ENCODE results near the gene BCR. TPM values are rescaled to one million over a fixed set of nuclear protein-coding genes. Genes with fewer than 3 reads are reported as not detected.

Gene BCR
- total and polyA plus RNA-seq, 2 donors (not counting 1 experiment from before 2014, with no cell fraction given): 15.7 to 66.6 TPM

DNA sequence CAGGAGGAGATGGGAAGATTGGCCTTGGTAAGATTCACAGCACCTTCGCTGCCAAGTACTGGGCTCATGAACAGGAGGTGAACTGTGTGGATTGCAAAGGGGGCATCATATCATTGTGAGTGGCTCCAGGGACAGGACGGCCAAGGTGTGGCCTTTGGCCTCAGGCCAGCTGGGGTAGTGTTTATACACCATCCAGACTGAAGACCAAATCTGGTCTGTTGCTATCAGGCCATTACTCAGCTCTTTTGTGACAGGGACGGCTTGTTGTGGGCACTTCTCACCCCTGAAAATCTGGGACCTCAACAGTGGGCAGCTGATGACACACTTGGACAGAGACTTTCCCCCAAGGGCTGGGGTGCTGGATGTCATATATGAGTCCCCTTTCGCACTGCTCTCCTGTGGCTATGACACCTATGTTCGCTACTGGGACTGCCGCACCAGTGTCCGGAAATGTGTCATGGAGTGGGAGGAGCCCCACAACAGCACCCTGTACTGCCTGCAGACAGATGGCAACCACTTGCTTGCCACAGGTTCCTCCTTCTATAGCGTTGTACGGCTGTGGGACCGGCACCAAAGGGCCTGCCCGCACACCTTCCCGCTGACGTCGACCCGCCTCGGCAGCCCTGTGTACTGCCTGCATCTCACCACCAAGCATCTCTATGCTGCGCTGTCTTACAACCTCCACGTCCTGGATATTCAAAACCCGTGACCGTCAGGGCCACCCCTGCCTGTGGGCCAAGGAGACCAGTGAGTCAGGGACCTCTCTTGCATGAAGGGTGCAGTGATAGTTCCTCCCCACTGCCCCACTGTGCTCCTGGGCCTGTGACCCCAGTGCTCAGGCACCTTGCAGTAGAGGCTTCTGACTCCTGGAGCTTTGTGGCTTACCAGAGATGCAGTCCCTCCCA lies 83.6 kb downstream of the BCR start:
- no peaks in the 10 kb centered on the region for H3K79me2 ChIP-seq (ENCODE audit: control insufficient read depth, insufficient read depth, low read length)
- H3K27ac ChIP-seq (ENCODE audit: insufficient read depth, low read length): no peak overlapping the region
- no peaks in the 10 kb centered on the region for H3K4me1 ChIP-seq (ENCODE audit: control insufficient read depth, extremely low read depth, insufficient read depth, low read length)
- H3K27me3 ChIP-seq (ENCODE audit: control insufficient read depth, insufficient read depth, low read length): no peaks in the 10 kb centered on the region
- H3K9ac ChIP-seq (ENCODE audit: insufficient read depth, low read length): no peak overlapping the region
- no peak overlapping the region for H3K4me3 ChIP-seq (replicated peaks in 1 of 4; ENCODE audit: control extremely low read depth in 1 of 4, insufficient read depth in 1 of 4, low read depth in 3 of 4, low read length in 4 of 4)
- H3K36me3 ChIP-seq (ENCODE audit: control insufficient read depth, insufficient read depth, low read length): peaks cover 10% of the 10 kb centered on the region
- TF ChIP-seq EZH2 (IDR thresholded peaks at IDR 0.05; ENCODE audit: low read length, missing control alignments): no peak
- TF ChIP-seq, protein P1, sequence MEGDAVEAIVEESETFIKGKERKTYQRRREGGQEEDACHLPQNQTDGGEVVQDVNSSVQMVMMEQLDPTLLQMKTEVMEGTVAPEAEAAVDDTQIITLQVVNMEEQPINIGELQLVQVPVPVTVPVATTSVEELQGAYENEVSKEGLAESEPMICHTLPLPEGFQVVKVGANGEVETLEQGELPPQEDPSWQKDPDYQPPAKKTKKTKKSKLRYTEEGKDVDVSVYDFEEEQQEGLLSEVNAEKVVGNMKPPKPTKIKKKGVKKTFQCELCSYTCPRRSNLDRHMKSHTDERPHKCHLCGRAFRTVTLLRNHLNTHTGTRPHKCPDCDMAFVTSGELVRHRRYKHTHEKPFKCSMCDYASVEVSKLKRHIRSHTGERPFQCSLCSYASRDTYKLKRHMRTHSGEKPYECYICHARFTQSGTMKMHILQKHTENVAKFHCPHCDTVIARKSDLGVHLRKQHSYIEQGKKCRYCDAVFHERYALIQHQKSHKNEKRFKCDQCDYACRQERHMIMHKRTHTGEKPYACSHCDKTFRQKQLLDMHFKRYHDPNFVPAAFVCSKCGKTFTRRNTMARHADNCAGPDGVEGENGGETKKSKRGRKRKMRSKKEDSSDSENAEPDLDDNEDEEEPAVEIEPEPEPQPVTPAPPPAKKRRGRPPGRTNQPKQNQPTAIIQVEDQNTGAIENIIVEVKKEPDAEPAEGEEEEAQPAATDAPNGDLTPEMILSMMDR (conservative IDR thresholded peaks at IDR 0.05 in 1 of 2, IDR thresholded peaks at IDR 0.05 in 1 of 2; ENCODE audit: low read depth in 1 of 2, low read length in 2 of 2): no peak
- no peak overlapping the region for H3K4me2 ChIP-seq (ENCODE audit: extremely low read depth, insufficient read depth, low read length)
- no peaks in the 10 kb centered on the region for H3K9me3 ChIP-seq (ENCODE audit: control insufficient read depth, insufficient read depth, low read depth, low read length)
- DNase-seq (ENCODE audit: low read depth in 2 of 2): no peak
- no peaks in the 10 kb centered on the region for H4K20me1 ChIP-seq (ENCODE audit: control insufficient read depth, extremely low read depth, insufficient read depth, low read length)
- no peak overlapping the region for H2AFZ ChIP-seq (ENCODE audit: low read length)

DNA sequence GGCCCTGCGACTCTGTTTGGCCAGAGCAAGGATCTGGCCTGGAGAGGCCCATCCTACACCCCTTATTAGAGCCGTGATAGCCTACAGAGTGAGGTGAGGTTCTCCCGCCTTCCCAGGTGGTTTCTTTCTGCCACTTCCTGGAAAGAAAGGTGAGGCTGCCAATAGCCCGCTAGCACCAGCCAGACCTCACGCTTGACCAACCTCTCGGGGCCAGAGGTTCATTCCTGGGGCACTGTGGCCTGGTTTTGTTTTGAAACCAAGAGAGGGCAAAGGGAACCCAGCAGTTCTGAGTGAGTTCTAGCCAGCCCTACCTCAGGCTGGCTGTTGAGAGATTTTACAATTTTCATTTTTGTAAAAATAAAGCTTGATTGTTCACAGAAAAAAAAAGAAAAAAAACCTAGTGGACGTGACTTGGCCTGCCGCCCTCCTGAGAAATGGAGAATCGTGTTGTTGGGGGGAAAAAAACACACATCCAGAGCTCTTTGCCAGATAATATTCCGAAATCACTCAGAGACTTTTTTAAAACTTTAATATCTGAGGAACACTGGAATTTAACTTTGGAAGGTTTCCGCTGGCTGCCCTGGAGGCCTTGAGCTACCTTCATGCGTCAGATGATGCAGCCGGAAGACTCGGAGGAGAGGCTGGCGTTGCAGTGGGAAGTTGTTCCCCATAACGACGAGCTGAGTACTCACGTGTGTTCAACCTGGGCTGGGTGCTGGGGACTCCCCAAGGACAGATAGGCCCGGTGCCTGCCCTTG lies 84.5 kb downstream of the BCR start:
- Histone ChIP-seq H4K20me1 (ENCODE audit: control insufficient read depth, extremely low read depth, insufficient read depth, low read length) (no peaks in the 10 kb centered on the region), H3K27me3 (ENCODE audit: control insufficient read depth, insufficient read depth, low read length) (no peaks in the 10 kb centered on the region), H3K4me1 (ENCODE audit: control insufficient read depth, extremely low read depth, insufficient read depth, low read length) (no peaks in the 10 kb centered on the region), H2AFZ (ENCODE audit: low read length) (no peak overlapping the region), H3K9me3 (ENCODE audit: control insufficient read depth, insufficient read depth, low read depth, low read length) (no peaks in the 10 kb centered on the region), H3K4me2 (ENCODE audit: extremely low read depth, insufficient read depth, low read length) (no peak overlapping the region), H3K4me3 (replicated peaks in 1 of 4; ENCODE audit: control extremely low read depth in 1 of 4, insufficient read depth in 1 of 4, low read depth in 3 of 4, low read length in 4 of 4) (no peak overlapping the region), H3K79me2 (ENCODE audit: control insufficient read depth, insufficient read depth, low read length) (no peaks in the 10 kb centered on the region), H3K36me3 (ENCODE audit: control insufficient read depth, insufficient read depth, low read length) (peaks cover 10% of the 10 kb centered on the region), H3K27ac (ENCODE audit: insufficient read depth, low read length) (no peak overlapping the region), H3K9ac (ENCODE audit: insufficient read depth, low read length) (no peak overlapping the region)
- TF ChIP-seq, protein P1 (conservative IDR thresholded peaks at IDR 0.05 in 1 of 2, IDR thresholded peaks at IDR 0.05 in 1 of 2; ENCODE audit: low read depth in 1 of 2, low read length in 2 of 2): no peak
- TF ChIP-seq EZH2 (IDR thresholded peaks at IDR 0.05; ENCODE audit: low read length, missing control alignments): no peak
- DNase-seq (ENCODE audit: low read depth in 2 of 2): no peak

DNA sequence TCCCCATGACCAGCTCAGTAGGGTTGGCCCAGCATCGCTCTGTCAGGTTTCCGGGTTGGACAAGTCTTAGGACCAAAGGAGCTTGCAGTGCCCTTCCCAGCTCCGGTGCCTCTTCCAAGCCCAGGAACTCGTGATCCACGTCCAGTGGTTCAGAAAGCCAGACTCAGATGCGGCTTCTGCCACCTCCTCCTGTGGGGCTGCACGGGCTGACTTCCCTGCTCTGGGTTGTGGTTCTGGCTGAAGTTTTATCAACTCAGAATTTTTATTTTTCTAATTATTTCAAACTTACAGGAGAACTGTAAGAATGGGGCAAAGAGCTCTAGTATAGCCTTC lies 85.0 kb downstream of the BCR start:
- Histone ChIP-seq H3K27me3 (ENCODE audit: control insufficient read depth, insufficient read depth, low read length) (no peaks in the 10 kb centered on the region), H3K4me2 (ENCODE audit: extremely low read depth, insufficient read depth, low read length) (no peak overlapping the region), H3K4me1 (ENCODE audit: control insufficient read depth, extremely low read depth, insufficient read depth, low read length) (no peaks in the 10 kb centered on the region), H4K20me1 (ENCODE audit: control insufficient read depth, extremely low read depth, insufficient read depth, low read length) (no peaks in the 10 kb centered on the region), H3K79me2 (ENCODE audit: control insufficient read depth, insufficient read depth, low read length) (no peaks in the 10 kb centered on the region), H3K4me3 (replicated peaks in 1 of 4; ENCODE audit: control extremely low read depth in 1 of 4, insufficient read depth in 1 of 4, low read depth in 3 of 4, low read length in 4 of 4) (no peak overlapping the region), H3K9me3 (ENCODE audit: control insufficient read depth, insufficient read depth, low read depth, low read length) (no peaks in the 10 kb centered on the region), H3K9ac (ENCODE audit: insufficient read depth, low read length) (no peak overlapping the region), H3K27ac (ENCODE audit: insufficient read depth, low read length) (no peak overlapping the region), H3K36me3 (ENCODE audit: control insufficient read depth, insufficient read depth, low read length) (peaks cover 10% of the 10 kb centered on the region), H2AFZ (ENCODE audit: low read length) (no peak overlapping the region)
- no peak for DNase-seq (ENCODE audit: low read depth in 2 of 2)
- TF ChIP-seq, protein P1 (conservative IDR thresholded peaks at IDR 0.05 in 1 of 2, IDR thresholded peaks at IDR 0.05 in 1 of 2; ENCODE audit: low read depth in 1 of 2, low read length in 2 of 2): no peak
- TF ChIP-seq EZH2 (IDR thresholded peaks at IDR 0.05; ENCODE audit: low read length, missing control alignments): no peak
